RKO (cell line): ENCODE data around the gene ANKRD13B.

Source experiments
- DNase-seq: peaks from one replicate; pipeline ENCODE4 v3.0.0-alpha.2; 2016; ENCODE audit warnings: low spot score

The ANKRD13B gene

GRCh38 chr17:29581583-29582253, 11.2 kb upstream of the ANKRD13B start:
- no peak for DNase-seq

GRCh38 chr17:29582254-29582765, 10.6 kb upstream of the ANKRD13B start:
- DNase-seq, result no peak

GRCh38 chr17:29582772-29583171, 10.2 kb upstream of the ANKRD13B start:
- DNase-seq, result no peak

GRCh38 chr17:29583324-29584248, 9.3 kb upstream of the ANKRD13B start:
- DNase-seq, result no peak

- no peak for DNase-seq
These were observed 8.4 kb upstream of the ANKRD13B start for GRCh38 chr17:29584452-29585079.

- DNase-seq, result no peak
These were observed 7.7 kb upstream of the ANKRD13B start for GRCh38 chr17:29585080-29585751.

- no peak for DNase-seq
These were observed 6.1 kb upstream of the ANKRD13B start for GRCh38 chr17:29586676-29587469.

- no peak for DNase-seq
These were observed 5.3 kb upstream of the ANKRD13B start for GRCh38 chr17:29587591-29587990.

- peak; percentile 33 for DNase-seq
These were observed 4.8 kb upstream of the ANKRD13B start for GRCh38 chr17:29588017-29588561.

- peak; percentile 48 for DNase-seq
These were observed 4.1 kb upstream of the ANKRD13B start for GRCh38 chr17:29588562-29589411.

- DNase-seq, result peak; percentile 89
These were observed 3.2 kb upstream of the ANKRD13B start, which contains the start of gene GIT1 for GRCh38 chr17:29589524-29590410. TSS of gene GIT1 (minus strand) at chr17:29589648. CDS start at chr17:29589378, 270 bp downstream.

GRCh38 chr17:29590411-29591145, 2.4 kb upstream of the ANKRD13B start:
- DNase-seq, result peak; percentile 92

- peak; percentile 81 for DNase-seq
These were observed 1.7 kb upstream of the ANKRD13B start for GRCh38 chr17:29591146-29591736.

- peak; percentile 93 for DNase-seq
These were observed 959 bp upstream of the ANKRD13B start for GRCh38 chr17:29591737-29592608.

GRCh38 chr17:29593591-29594518, 923 bp downstream of the ANKRD13B start:
- peak; percentile 64 for DNase-seq
